Upper lobe of right lung (tissue), 1 donor: Measurements from ENCODE around the gene DRP2. TPM values are rescaled to one million over a fixed set of nuclear protein-coding genes. Genes with fewer than 3 reads are reported as not detected.
A peak's percentile ranks its signal among the peaks of the same experiment; 100 is the strongest.

ENCODE experiments used
- ATAC-seq: fragments of 200-7000 bp; cut with Tn5 transposase; one replicate; pipeline ENCODE4 v1.9.1; 2020; ENCODE audit warnings: mild to moderate bottlenecking, moderate library complexity
- DNase-seq: peaks from one replicate; pipeline ENCODE4 v3.0.0-alpha.2; 2020
- H3K27ac ChIP-seq: fragments of 200-600 bp; one replicate; pipeline ENCODE4 v1.8.0; 2022
- H3K27me3 ChIP-seq: fragments of 200-600 bp; one replicate; pipeline ENCODE4 v1.8.0; 2022; ENCODE audit warnings: mild to moderate bottlenecking
- H3K36me3 ChIP-seq: fragments of 200-600 bp; one replicate; pipeline ENCODE4 v1.8.0; 2022
- H3K4me1 ChIP-seq: fragments of 200-600 bp; one replicate; pipeline ENCODE4 v1.8.0; 2022
- H3K4me3 ChIP-seq: fragments of 200-600 bp; one replicate; pipeline ENCODE4 v1.8.0; 2022; ENCODE audit warnings: mild to moderate bottlenecking
- H3K9me3 ChIP-seq: fragments of 200-600 bp; one replicate; pipeline ENCODE4 v1.8.0; 2022
- intact Hi-C: fragments of 100-400 bp; cut with DNase I; formaldehyde crosslinking; loops from one replicate; pipeline ENCODE4 v1.11.0; 2022
- total RNA-seq: library from RNA; stranded (reverse); fragmentation: NEBNext Ultra II Directional; extraction: Animal tissue kit (Norgen Biotek cat#: 25700); gene quantifications from one replicate; pipeline ENCODE4 v1.2.1, GENCODE V29; 2021
- TF ChIP-seq, protein P1 (sequence below): fragments of 200-600 bp; IDR thresholded peaks from one replicate; pipeline ENCODE4 v1.8.0; 2022; ENCODE audit warnings: antibody characterized with exemption
- donor health status: DM: no; HTN: yes; CAD: no; lungs with severe emphysema.

Gene DRP2
- total RNA-seq, 1 donor from 2014 or later = not detected

DNA sequence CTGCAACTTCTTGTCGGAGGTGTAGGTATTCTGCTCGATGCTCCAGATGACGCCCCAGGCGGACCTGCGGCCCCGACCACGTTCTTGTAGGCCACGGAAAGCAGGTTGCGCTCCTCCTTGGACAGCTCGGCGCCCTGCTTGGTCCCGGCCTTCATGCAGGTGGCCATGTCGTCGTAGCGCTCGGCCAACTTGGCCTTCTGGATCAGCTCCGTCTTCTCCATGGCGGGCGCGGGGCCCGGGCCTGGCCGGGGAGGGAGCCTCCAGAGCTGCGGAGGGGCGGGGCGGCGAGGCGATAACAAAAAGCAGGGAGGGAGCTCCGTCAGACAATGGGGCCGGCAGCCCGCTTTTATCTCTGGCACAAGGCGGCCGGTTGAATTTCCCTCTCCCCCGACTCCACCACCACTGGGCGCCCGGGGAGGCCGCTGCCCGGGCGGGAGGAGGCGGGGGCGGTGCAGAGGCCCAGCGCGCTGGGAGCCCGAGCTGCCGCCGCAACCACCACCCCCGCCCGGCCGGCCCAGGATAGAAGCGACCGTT lies 28.3 kb upstream of the DRP2 start:
- no peak overlapping the region for H3K27ac ChIP-seq
- TF ChIP-seq, protein P1, sequence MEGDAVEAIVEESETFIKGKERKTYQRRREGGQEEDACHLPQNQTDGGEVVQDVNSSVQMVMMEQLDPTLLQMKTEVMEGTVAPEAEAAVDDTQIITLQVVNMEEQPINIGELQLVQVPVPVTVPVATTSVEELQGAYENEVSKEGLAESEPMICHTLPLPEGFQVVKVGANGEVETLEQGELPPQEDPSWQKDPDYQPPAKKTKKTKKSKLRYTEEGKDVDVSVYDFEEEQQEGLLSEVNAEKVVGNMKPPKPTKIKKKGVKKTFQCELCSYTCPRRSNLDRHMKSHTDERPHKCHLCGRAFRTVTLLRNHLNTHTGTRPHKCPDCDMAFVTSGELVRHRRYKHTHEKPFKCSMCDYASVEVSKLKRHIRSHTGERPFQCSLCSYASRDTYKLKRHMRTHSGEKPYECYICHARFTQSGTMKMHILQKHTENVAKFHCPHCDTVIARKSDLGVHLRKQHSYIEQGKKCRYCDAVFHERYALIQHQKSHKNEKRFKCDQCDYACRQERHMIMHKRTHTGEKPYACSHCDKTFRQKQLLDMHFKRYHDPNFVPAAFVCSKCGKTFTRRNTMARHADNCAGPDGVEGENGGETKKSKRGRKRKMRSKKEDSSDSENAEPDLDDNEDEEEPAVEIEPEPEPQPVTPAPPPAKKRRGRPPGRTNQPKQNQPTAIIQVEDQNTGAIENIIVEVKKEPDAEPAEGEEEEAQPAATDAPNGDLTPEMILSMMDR = no peak
- no peaks in the 10 kb centered on the region for H3K27me3 ChIP-seq
- H3K4me3 ChIP-seq = peak overlapping the region; percentile 19
- DNase-seq (peak; percentile 44), ATAC-seq (peak; percentile 57)
- H3K9me3 ChIP-seq = no peaks in the 10 kb centered on the region
- intact Hi-C loops = no loop called here
- no peaks in the 10 kb centered on the region for H3K4me1 ChIP-seq
- H3K36me3 ChIP-seq = no peaks in the 10 kb centered on the region

DNA sequence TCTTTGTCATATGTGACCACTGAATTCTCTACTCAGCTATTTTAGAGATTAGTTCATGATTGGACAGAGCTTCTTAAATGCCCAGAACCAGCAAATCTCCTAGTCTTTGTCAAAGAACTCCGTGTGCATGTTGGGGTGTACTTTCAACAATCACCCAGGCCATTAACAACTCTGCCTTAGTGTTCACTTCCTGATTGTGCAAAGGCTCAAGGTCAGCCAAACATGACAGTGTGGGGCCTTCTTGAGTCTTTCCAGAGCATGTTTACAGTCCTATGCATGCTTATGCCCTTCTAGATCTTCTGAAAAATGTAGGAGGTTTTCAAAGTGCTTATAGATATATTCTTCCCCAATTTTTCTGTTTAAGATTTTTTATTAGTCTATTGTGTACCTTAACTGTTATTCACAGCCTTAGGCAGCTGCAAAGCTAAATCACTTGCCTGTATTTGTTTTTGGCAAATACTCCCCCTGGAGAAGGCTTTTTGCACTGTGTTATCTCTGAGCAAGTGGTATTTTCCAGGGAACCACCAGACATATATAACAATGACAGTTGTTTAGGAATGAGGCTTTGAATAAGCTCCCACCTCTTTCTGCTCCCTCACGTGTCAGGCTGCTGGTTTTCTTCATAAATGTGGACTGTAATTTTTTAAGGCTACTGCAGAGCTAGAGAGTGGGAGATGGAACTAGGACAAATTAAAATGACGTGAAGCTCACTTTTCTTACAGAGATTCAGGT lies 24.0 kb upstream of the DRP2 start:
- no peak overlapping the region for H3K27ac ChIP-seq
- ATAC-seq (no peak), DNase-seq (no peak)
- H3K4me3 ChIP-seq = no peak overlapping the region
- H3K27me3 ChIP-seq = no peaks in the 10 kb centered on the region
- no peaks in the 10 kb centered on the region for H3K4me1 ChIP-seq
- TF ChIP-seq, protein P1 = no peak
- no peaks in the 10 kb centered on the region for H3K9me3 ChIP-seq
- no peaks in the 10 kb centered on the region for H3K36me3 ChIP-seq
- intact Hi-C loops = no loop called here

DNA sequence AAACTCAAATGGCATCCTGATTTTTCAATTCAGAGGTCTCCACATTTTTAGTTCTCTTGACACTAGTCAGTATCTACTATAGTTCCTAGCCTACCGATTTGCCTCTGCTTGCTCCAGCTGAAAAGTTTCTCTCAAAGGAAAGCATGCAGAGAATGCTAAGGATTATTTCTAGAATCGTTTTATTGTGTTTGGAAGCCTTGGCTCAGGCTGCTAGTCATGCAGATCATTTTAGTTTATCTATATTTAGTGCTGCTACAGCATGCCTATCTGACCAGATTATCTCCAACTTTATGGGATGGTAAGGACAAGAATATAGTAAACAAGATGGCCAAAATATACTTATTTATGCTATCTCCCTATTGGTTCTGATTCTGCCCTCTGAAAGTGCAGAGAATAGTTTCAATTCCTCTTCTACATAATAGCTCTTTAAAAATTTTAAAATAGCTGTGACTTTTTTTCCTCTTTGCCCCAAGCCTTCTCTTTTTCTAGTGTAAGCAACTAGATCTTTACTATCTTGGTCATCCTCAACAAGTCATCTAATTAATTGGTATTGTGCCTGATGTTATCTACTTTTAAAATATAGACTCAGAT lies 15.7 kb upstream of the DRP2 start:
- H3K4me1 ChIP-seq = no peaks in the 10 kb centered on the region
- DNase-seq = no peak
- no peaks in the 10 kb centered on the region for H3K36me3 ChIP-seq
- intact Hi-C loops = no loop called here
- TF ChIP-seq, protein P1 = no peak
- no peaks in the 10 kb centered on the region for H3K9me3 ChIP-seq
- no peak overlapping the region for H3K27ac ChIP-seq
- no peak for ATAC-seq
- no peaks in the 10 kb centered on the region for H3K27me3 ChIP-seq
- no peak overlapping the region for H3K4me3 ChIP-seq

DNA sequence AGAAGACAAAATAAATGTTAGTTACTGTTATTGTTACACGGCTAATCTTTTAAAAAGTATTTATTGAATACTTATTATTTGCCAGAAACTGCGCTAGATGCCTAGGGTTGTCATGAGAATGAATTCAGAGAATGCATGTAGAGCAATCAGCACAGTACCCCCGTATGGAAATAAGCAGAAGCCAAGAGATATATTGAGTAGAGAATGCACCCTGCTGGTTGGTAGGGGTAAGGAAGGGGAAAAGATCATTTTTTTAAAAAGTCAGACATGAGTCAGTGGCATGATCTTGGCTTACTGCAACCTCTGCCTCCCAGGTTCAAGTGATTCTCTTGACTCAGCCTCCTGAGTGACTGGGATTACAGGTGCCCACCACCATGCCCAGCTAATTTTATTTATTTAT lies 13.1 kb upstream of the DRP2 start:
- Histone ChIP-seq H3K27ac (no peak overlapping the region), H3K36me3 (no peaks in the 10 kb centered on the region), H3K9me3 (no peaks in the 10 kb centered on the region), H3K4me3 (no peak overlapping the region), H3K27me3 (no peaks in the 10 kb centered on the region), H3K4me1 (no peaks in the 10 kb centered on the region)
- DNase-seq = no peak
- intact Hi-C loops = no loop called here
- peak; percentile 55 for ATAC-seq
- TF ChIP-seq, protein P1 = peak; percentile 36

DNA sequence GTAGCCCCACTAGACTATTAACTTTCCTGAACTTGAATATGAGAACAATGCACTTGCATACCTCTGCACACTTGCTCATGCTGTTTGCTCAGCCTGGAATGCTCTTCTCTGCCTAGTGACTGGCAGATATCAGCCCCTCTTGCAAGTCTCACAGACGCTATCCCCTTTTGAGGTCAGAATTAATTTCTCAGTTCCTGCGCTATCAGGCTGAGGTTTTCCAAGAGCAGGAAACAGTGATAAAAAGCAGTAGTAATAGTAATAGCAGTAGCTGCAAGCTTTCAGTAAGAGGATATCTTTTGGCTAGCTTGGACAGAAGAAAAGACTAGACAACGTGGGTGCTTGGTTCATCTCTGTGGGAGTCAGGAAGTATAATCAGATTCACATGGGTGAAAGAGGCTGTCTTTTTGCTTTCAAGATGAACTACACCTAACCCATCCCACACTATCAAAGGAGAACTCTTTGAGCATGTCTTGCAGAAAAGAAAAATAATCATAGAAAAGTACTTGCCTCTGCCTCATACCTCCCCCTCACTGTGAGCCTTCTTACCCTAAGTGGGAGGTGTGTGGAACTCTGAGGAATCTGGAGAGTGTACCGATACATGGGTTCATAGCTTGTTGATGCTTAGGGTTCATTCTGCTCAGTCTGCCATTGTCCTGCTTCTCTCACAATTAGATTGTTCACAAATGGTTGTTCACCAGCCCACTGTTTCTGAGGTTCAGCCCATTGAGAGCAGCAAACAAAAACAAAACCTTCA lies 11.3 kb upstream of the DRP2 start:
- Histone ChIP-seq H3K36me3 (no peaks in the 10 kb centered on the region), H3K4me1 (no peaks in the 10 kb centered on the region), H3K4me3 (no peak overlapping the region), H3K27ac (no peak overlapping the region), H3K27me3 (no peaks in the 10 kb centered on the region), H3K9me3 (no peaks in the 10 kb centered on the region)
- DNase-seq (no peak), ATAC-seq (peak; percentile 93)
- intact Hi-C loops = no loop called here
- TF ChIP-seq, protein P1 = no peak
